Subcutaneous abdominal adipose tissue (tissue), 5 donors: Measurements from ENCODE around the gene MPDU1.

Source experiments
- H3K27ac ChIP-seq: one replicate; pipeline ENCODE4 v1.7.0; 2013; ENCODE audit warnings: low read depth, mild to moderate bottlenecking, inconsistent platforms, low read length, moderate library complexity
- H3K27me3 ChIP-seq, 5 donors: one replicate each; pipeline ENCODE4 v1.7.0; 2013; ENCODE audit warnings: low read length in 5 of 5, inconsistent platforms in 1 of 5; ENCODE audit not compliant: control insufficient read depth in 5 of 5, insufficient read depth in 4 of 5
- H3K36me3 ChIP-seq, 5 donors: one replicate each; pipeline ENCODE4 v1.7.0; 2013; ENCODE audit warnings: low read length in 5 of 5; ENCODE audit not compliant: control insufficient read depth in 5 of 5, insufficient read depth in 5 of 5
- H3K4me1 ChIP-seq, 5 donors: one replicate each; pipeline ENCODE4 v1.7.0; 2013; ENCODE audit warnings: low read length in 5 of 5, mild to moderate bottlenecking in 3 of 5, moderate library complexity in 1 of 5; ENCODE audit not compliant: control insufficient read depth in 5 of 5, insufficient read depth in 5 of 5
- H3K4me3 ChIP-seq, 5 donors: one replicate each; pipeline ENCODE4 v1.7.0; 2013; ENCODE audit warnings: low read length in 5 of 5, low read depth in 1 of 5
- H3K9ac ChIP-seq, 5 donors: one replicate each; pipeline ENCODE4 v1.7.0; 2013; ENCODE audit warnings: low read length in 5 of 5, mild to moderate bottlenecking in 4 of 5, moderate library complexity in 3 of 5
- H3K9me3 ChIP-seq, 5 donors: one replicate each; pipeline ENCODE4 v1.7.0; 2013; ENCODE audit warnings: low read length in 5 of 5; ENCODE audit not compliant: control insufficient read depth in 5 of 5
- donor health status: healthy.
- donor health status: healthy.
- donor health status: healthy.
- donor health status: healthy.
- donor health status: healthy.

MPDU1 gene

GRCh38 chr17:7583253-7584109 lies at the start of gene MPDU1:
Gene MPDU1, plus strand, starts transcription at chr17:7583852. Its CDS starts 11 bp downstream, at chr17:7583863.
- H3K36me3 ChIP-seq = peaks cover 0 to 31% (median 29%) of the 10 kb centered on the region in 5 donors
- no peaks in the 10 kb centered on the region for H3K27me3 ChIP-seq
- peaks cover 20 to 61% (median 53%) of the 10 kb centered on the region in 5 donors for H3K4me1 ChIP-seq
- H3K4me3 ChIP-seq = peak within 1 kb of the TSS; percentile 80 to 97 (median 90)
- peak within 1 kb of the TSS; percentile 98 for H3K27ac ChIP-seq
- no peaks in the 10 kb centered on the region for H3K9me3 ChIP-seq
- peak within 1 kb of the TSS; percentile 79 to 97 (median 87) for H3K9ac ChIP-seq

- no peaks in the 10 kb centered on the region for H3K4me1 ChIP-seq
- H3K4me3 ChIP-seq = no peak overlapping the region
- no peaks in the 10 kb centered on the region for H3K36me3 ChIP-seq
- no peak overlapping the region for H3K27ac ChIP-seq
- H3K9ac ChIP-seq = no peak overlapping the region
- H3K27me3 ChIP-seq = peaks cover 0 to 2% (median 0%) of the 10 kb centered on the region in 5 donors
- H3K9me3 ChIP-seq = peaks cover 4 to 13% (median 8%) of the 10 kb centered on the region in 5 donors
These were observed 45.6 kb upstream of the MPDU1 start for GRCh38 chr17:7538050-7538449.

- no peak overlapping the region for H3K9ac ChIP-seq
- peaks cover 4 to 13% (median 8%) of the 10 kb centered on the region in 5 donors for H3K9me3 ChIP-seq
- H3K27ac ChIP-seq = no peak overlapping the region
- H3K4me3 ChIP-seq = no peak overlapping the region
- no peaks in the 10 kb centered on the region for H3K36me3 ChIP-seq
- no peaks in the 10 kb centered on the region for H3K4me1 ChIP-seq
- peaks cover 0 to 2% (median 0%) of the 10 kb centered on the region in 5 donors for H3K27me3 ChIP-seq
These were observed 44.6 kb upstream of the MPDU1 start for GRCh38 chr17:7538891-7539545.

- Histone ChIP-seq H3K4me1 (peaks cover 0 to 3% (median 0%) of the 10 kb centered on the region in 5 donors), H3K27ac (no peak overlapping the region), H3K4me3 (no peak overlapping the region), H3K9ac (no peak overlapping the region), H3K9me3 (peaks cover 4 to 13% (median 8%) of the 10 kb centered on the region in 5 donors), H3K36me3 (no peaks in the 10 kb centered on the region), H3K27me3 (peaks cover 0 to 2% (median 0%) of the 10 kb centered on the region in 5 donors)
These were observed 42.5 kb upstream of the MPDU1 start for GRCh38 chr17:7541074-7541621.

- H3K9me3 ChIP-seq = no peaks in the 10 kb centered on the region
- no peaks in the 10 kb centered on the region for H3K27me3 ChIP-seq
- H3K4me1 ChIP-seq = peaks cover 6 to 17% (median 16%) of the 10 kb centered on the region in 5 donors
- H3K4me3 ChIP-seq = no peak overlapping the region
- H3K36me3 ChIP-seq = no peaks in the 10 kb centered on the region
- no peak overlapping the region for H3K9ac ChIP-seq
- H3K27ac ChIP-seq = no peak overlapping the region
These were observed 38.7 kb upstream of the MPDU1 start for GRCh38 chr17:7544911-7545310.

GRCh38 chr17:7548585-7549400 lies 34.9 kb upstream of the MPDU1 start, which contains the start of gene TNFSF12:
Gene TNFSF12, plus strand, starts transcription at chr17:7549058. Its CDS starts 96 bp downstream, at chr17:7549154.
- Histone ChIP-seq H3K9ac (peak within 1 kb of the TSS; percentile 56 to 89 (median 67)), H3K9me3 (no peaks in the 10 kb centered on the region), H3K4me1 (peaks cover 6 to 32% (median 23%) of the 10 kb centered on the region in 5 donors), H3K36me3 (peaks cover 0 to 20% (median 11%) of the 10 kb centered on the region in 5 donors), H3K27me3 (no peaks in the 10 kb centered on the region), H3K27ac (peak within 1 kb of the TSS; percentile 62), H3K4me3 (peak within 1 kb of the TSS; percentile 80 to 92 (median 89))

- H3K27ac ChIP-seq = peak overlapping the region; percentile 62
- H3K27me3 ChIP-seq = no peaks in the 10 kb centered on the region
- peak overlapping the region; percentile 80 to 91 (median 84) for H3K4me3 ChIP-seq
- H3K9ac ChIP-seq = peak overlapping the region; percentile 6 to 71 (median 67)
- H3K4me1 ChIP-seq = peaks cover 6 to 34% (median 23%) of the 10 kb centered on the region in 5 donors
- H3K36me3 ChIP-seq = peaks cover 0 to 23% (median 14%) of the 10 kb centered on the region in 5 donors
- H3K9me3 ChIP-seq = no peaks in the 10 kb centered on the region
These were observed 34.1 kb upstream of the MPDU1 start for GRCh38 chr17:7549401-7550055.

GRCh38 chr17:7550344-7550743 lies 33.3 kb upstream of the MPDU1 start:
- Histone ChIP-seq H3K9me3 (no peaks in the 10 kb centered on the region), H3K9ac (peak overlapping the region in 2 of 5 donors; percentile 68 to 71), H3K27ac (peak overlapping the region; percentile 62), H3K4me3 (peak overlapping the region in 1 of 5 donors; percentile 80), H3K36me3 (peaks cover 0 to 23% (median 14%) of the 10 kb centered on the region in 5 donors), H3K4me1 (peaks cover 6 to 38% (median 23%) of the 10 kb centered on the region in 5 donors), H3K27me3 (no peaks in the 10 kb centered on the region)

GRCh38 chr17:7551396-7551795 lies 32.3 kb upstream of the MPDU1 start:
- no peak overlapping the region for H3K9ac ChIP-seq
- no peak overlapping the region for H3K27ac ChIP-seq

More at GRCh38 chr17:7551396-7551795, 32.3 kb upstream of the MPDU1 start:
- H3K4me3 ChIP-seq = no peak overlapping the region
- peaks cover 0 to 23% (median 14%) of the 10 kb centered on the region in 5 donors for H3K36me3 ChIP-seq
- H3K9me3 ChIP-seq = no peaks in the 10 kb centered on the region
- H3K4me1 ChIP-seq = peaks cover 6 to 42% (median 23%) of the 10 kb centered on the region in 5 donors
- H3K27me3 ChIP-seq = no peaks in the 10 kb centered on the region
